Airway epithelial cell (primary cell): Measurements from ENCODE around the gene PRDM4. TPM values are rescaled to one million over a fixed set of nuclear protein-coding genes. Genes with fewer than 3 reads are reported as not detected.

Experiments
- total RNA-seq: library from RNA; depleted of rRNA; stranded (reverse); fragments of >200 nt; gene quantifications from 2 replicates; pipeline ENCODE4 v1.2.3, GENCODE V29; 2015

Gene PRDM4
- total RNA-seq, result 24.7 and 25.6 TPM in 2 replicates

GRCh38 chr12:107760809-107761501 lies at the start of gene PRDM4:
Gene PRDM4 (minus strand): TSS chr12:107761137. CDS start chr12:107760515, 622 bp downstream.

GRCh38 chr12:107774349-107775029 lies 13.6 kb upstream of the PRDM4 start, which contains the start of gene ASCL4:
Gene ASCL4 (plus strand): TSS chr12:107774704. CDS start chr12:107775219, 515 bp downstream.

GRCh38 chr12:107685360-107686248 lies 75.3 kb downstream of the PRDM4 start, which contains the start of gene PWP1:
Gene PWP1 (plus strand): TSS chr12:107685799. CDS start chr12:107685900, 101 bp downstream.

Other genes with a start within 250 kb of the PRDM4 start
- 61.9 and 131 TPM in 2 replicates for gene PWP1, start 75.3 kb downstream of the PRDM4 start, total RNA-seq
- not detected in 2 replicates for gene ASCL4, start 13.6 kb upstream of the PRDM4 start, total RNA-seq